ENCODE measurements around the gene SLC9A1.

DNA sequence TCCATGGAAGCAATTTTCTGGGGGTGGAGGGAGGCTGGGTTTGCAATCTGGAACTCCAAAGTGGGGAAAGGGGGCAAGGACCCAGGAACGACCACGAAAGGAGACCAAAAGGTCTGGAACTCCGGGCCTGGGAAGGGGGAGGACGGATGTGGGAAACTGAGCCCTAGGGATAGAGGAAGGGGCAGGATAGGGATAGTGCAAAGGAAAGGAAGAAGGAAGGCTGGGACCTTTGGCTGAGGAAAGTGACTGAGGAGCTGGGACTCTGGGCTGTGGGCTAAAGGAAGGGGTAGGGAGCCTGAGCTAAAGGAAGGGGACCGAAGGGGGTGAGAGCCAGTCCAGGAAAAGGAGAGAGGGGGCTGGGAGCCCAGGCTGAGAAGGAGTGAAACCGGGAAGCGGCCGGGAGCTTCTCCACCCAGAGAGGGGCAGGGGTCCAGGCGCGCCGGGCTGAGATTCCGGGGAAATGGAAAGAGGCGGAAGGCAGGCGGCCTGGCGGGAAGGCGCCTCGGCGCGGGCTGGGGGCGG, 395 bp downstream of the SLC9A1 start:
- TF ChIP-seq, protein P1, sequence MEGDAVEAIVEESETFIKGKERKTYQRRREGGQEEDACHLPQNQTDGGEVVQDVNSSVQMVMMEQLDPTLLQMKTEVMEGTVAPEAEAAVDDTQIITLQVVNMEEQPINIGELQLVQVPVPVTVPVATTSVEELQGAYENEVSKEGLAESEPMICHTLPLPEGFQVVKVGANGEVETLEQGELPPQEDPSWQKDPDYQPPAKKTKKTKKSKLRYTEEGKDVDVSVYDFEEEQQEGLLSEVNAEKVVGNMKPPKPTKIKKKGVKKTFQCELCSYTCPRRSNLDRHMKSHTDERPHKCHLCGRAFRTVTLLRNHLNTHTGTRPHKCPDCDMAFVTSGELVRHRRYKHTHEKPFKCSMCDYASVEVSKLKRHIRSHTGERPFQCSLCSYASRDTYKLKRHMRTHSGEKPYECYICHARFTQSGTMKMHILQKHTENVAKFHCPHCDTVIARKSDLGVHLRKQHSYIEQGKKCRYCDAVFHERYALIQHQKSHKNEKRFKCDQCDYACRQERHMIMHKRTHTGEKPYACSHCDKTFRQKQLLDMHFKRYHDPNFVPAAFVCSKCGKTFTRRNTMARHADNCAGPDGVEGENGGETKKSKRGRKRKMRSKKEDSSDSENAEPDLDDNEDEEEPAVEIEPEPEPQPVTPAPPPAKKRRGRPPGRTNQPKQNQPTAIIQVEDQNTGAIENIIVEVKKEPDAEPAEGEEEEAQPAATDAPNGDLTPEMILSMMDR (tag by site-specific recombination; IDR thresholded peaks at IDR 0.05) = no peak
- TF ChIP-seq ZNF239 (tag by site-specific recombination; IDR thresholded peaks at IDR 0.05) = no peak
- TF ChIP-seq, protein P2, sequence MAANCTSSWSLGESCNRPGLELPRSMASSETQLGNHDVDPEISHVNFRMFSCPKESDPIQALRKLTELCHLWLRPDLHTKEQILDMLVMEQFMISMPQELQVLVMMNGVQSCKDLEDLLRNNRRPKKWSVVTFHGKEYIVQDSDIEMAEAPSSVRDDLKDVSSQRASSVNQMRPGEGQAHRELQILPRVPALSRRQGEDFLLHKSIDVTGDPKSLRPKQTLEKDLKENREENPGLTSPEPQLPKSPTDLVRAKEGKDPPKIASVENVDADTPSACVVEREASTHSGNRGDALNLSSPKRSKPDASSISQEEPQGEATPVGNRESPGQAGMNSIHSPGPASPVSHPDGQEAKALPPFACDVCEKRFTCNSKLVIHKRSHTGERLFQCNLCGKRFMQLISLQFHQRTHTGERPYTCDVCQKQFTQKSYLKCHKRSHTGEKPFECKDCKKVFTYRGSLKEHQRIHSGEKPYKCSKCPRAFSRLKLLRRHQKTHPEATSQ (tag by site-specific recombination; IDR thresholded peaks at IDR 0.05) = no peak

All from HEK293 (cell line).